Osteoblast (primary cell): ENCODE data around the gene TAS2R46. TPM values are rescaled to one million over a fixed set of nuclear protein-coding genes. Genes with fewer than 3 reads are reported as not detected.

Source experiments
- DNase-seq: peaks from one replicate; pipeline ENCODE4 v3.0.0; 2011; ENCODE audit warnings: low spot score, mixed read lengths; ENCODE audit not compliant: insufficient read length; ENCODE audit errors: missing footprints
- H2AFZ ChIP-seq: 2 replicates; pipeline ENCODE4 v1.6.0; 2011; ENCODE audit warnings: mild to moderate bottlenecking, low read length
- H3K27ac ChIP-seq: 2 replicates; pipeline ENCODE4 v1.5.1; 2011; ENCODE audit warnings: mild to moderate bottlenecking, low read depth, low read length, moderate library complexity
- H3K27me3 ChIP-seq: 2 replicates; pipeline ENCODE4 v1.6.0; 2012; ENCODE audit warnings: mild to moderate bottlenecking, control low read depth, inconsistent platforms, low read length, moderate library complexity; ENCODE audit not compliant: insufficient read depth
- H3K36me3 ChIP-seq: 2 replicates; pipeline ENCODE4 v1.5.1; 2011; ENCODE audit warnings: mild to moderate bottlenecking, low read length, control low read depth, moderate library complexity; ENCODE audit not compliant: insufficient read depth
- H3K4me1 ChIP-seq: 2 replicates; pipeline ENCODE4 v1.5.1; 2011; ENCODE audit warnings: mild to moderate bottlenecking, low read length, control low read depth, moderate library complexity; ENCODE audit not compliant: insufficient read depth
- H3K4me2 ChIP-seq: 2 replicates; pipeline ENCODE4 v1.6.0; 2011; ENCODE audit warnings: mild to moderate bottlenecking, low read length; ENCODE audit not compliant: insufficient read depth
- H3K4me3 ChIP-seq: fragments of 200-600 bp; sonication (generic); 3 replicates; pipeline ENCODE4 v1.5.1; 2012; ENCODE audit warnings: mild to moderate bottlenecking, low read length, inconsistent platforms; ENCODE audit not compliant: insufficient read depth
- H3K79me2 ChIP-seq: 2 replicates; pipeline ENCODE4 v1.6.0; 2012; ENCODE audit warnings: mild to moderate bottlenecking, low read length, control low read depth, inconsistent platforms; ENCODE audit not compliant: insufficient read depth
- H3K9me3 ChIP-seq: 2 replicates; pipeline ENCODE4 v1.5.1; 2011; ENCODE audit warnings: low read depth, low read length, control low read depth
- H4K20me1 ChIP-seq: 2 replicates; pipeline ENCODE4 v1.6.0; 2012; ENCODE audit warnings: mild to moderate bottlenecking, low read length, control low read depth; ENCODE audit not compliant: insufficient read depth
- CTCF ChIP-seq: IDR thresholded peaks from 2 replicates; pipeline ENCODE4 v1.5.1; 2011; ENCODE audit warnings: mild to moderate bottlenecking, low read depth, low read length, moderate library complexity; ENCODE audit errors: extremely low read depth
- small RNA-seq: library from RNA; depleted of rRNA; stranded (forward); fragments of <200 nt; gene quantifications from one replicate; pipeline ENCODE3, GENCODE V24; 2012
- total RNA-seq: library from RNA; depleted of rRNA; stranded (reverse); fragments of >200 nt; gene quantifications from 2 replicates; pipeline ENCODE4 v1.2.3, GENCODE V29; 2012

The TAS2R46 gene
- total RNA-seq, 1 donor = 5.4 TPM

DNA sequence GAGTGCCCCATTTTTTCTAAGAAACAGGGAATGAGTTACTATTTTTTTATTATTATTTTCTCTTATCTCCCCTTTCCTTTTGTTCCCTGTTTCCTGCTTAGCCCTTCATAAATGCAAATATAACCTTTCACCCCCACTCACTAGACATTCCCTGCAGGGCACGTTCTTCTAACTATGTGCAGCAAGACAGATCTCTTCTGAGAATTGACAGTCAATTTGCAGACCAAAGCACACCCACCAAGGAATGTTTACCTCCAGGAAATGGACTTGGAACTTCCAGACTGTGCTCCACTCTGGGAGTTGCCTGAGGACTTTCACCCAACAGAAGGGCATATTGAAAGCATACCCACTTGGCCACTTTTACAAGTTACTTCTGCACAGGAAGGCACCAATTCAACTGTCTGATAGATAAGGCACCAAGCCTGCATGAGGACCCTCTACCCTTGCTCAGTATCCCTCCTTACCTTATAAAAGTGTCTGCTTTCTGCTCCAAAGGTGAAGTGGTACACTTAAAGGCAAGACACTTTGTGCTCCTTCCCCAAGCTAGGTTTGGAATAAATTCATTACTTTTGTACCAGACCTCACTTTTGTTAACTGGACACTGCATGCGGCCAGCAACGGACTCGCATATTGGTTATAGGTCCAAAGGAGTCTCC lies 46.2 kb downstream of the TAS2R46 start:
- H3K4me1 ChIP-seq = no peaks in the 10 kb centered on the region
- no peak overlapping the region for H3K4me3 ChIP-seq
- no peak for DNase-seq
- TF ChIP-seq CTCF = no peak
- no peaks in the 10 kb centered on the region for H3K79me2 ChIP-seq
- H4K20me1 ChIP-seq = no peaks in the 10 kb centered on the region
- H2AFZ ChIP-seq = no peak overlapping the region
- no peaks in the 10 kb centered on the region for H3K36me3 ChIP-seq
- no peaks in the 10 kb centered on the region for H3K27me3 ChIP-seq
- no peak overlapping the region for H3K27ac ChIP-seq
- H3K4me2 ChIP-seq = no peak overlapping the region
- no peaks in the 10 kb centered on the region for H3K9me3 ChIP-seq

DNA sequence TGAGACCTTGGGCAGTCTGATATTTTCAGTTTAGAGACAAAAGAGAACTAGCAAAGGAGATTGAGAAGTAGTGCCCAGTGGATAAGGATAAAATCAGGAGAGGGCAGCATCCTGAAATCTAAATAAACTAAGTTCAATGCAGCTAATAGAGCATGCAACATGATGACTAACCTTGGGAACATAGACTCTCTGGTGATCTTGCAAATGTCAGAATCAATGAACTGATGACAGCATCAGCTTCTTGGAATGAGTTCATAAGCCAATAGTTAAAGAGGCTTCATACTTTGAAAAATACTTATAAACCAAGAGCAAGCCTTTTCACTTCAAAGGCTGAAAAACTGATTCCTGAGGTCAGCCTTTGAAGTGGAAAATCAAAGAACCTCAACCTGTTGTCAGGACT lies 47.9 kb downstream of the TAS2R46 start:
- H3K9me3 ChIP-seq = no peaks in the 10 kb centered on the region
- no peaks in the 10 kb centered on the region for H3K27me3 ChIP-seq
- H2AFZ ChIP-seq = no peak overlapping the region
- DNase-seq = no peak
- H3K4me1 ChIP-seq = no peaks in the 10 kb centered on the region
- no peaks in the 10 kb centered on the region for H4K20me1 ChIP-seq
- H3K79me2 ChIP-seq = no peaks in the 10 kb centered on the region
- no peak overlapping the region for H3K27ac ChIP-seq
- no peak overlapping the region for H3K4me2 ChIP-seq
- no peaks in the 10 kb centered on the region for H3K36me3 ChIP-seq
- no peak overlapping the region for H3K4me3 ChIP-seq
- no peak for TF ChIP-seq CTCF

Small RNA genes lying within 50 kb of the gene (small RNA-seq; reads per million reads assigned to genes)
- not detected for gene AC018630.1

Other genes starting within 250 kb of the TAS2R46 start
- gene TAS2R10, start 235.9 kb downstream of the TAS2R46 start, total RNA-seq = 1.1 and 1.8 TPM in 2 replicates
- 2.7 and 2.9 TPM in 2 replicates for gene PRR4, start 212.8 kb downstream of the TAS2R46 start, total RNA-seq
- gene PRH1, start 178.0 kb downstream of the TAS2R46 start, total RNA-seq = 24.2 and 31.2 TPM in 2 replicates
- 2.9 and 3.8 TPM in 2 replicates for gene TAS2R13, start 152.7 kb downstream of the TAS2R46 start, total RNA-seq
- gene PRH2, start 133.1 kb downstream of the TAS2R46 start, total RNA-seq = 0.36 TPM in 1 of 2 replicates, not detected in the other
- gene TAS2R14, start 123.0 kb downstream of the TAS2R46 start, total RNA-seq = 5.9 and 7.2 TPM in 2 replicates
- gene TAS2R50, start 75.4 kb downstream of the TAS2R46 start, total RNA-seq = 4.4 and 6.2 TPM in 2 replicates
- 5.3 and 5.4 TPM in 2 replicates for gene TAS2R20, start 64.0 kb downstream of the TAS2R46 start, total RNA-seq
- gene TAS2R19, start 39.7 kb downstream of the TAS2R46 start, total RNA-seq = 5.0 and 7.6 TPM in 2 replicates
- gene TAS2R31, start 30.9 kb downstream of the TAS2R46 start, total RNA-seq = 7.2 and 9.7 TPM in 2 replicates
- 5.0 TPM in 1 of 2 replicates, not detected in the other for gene TAS2R43, start 30.0 kb upstream of the TAS2R46 start, total RNA-seq
- 8.3 and 9.7 TPM in 2 replicates for gene TAS2R30, start 72.3 kb upstream of the TAS2R46 start, total RNA-seq
- gene SMIM10L1, start 108.9 kb upstream of the TAS2R46 start, total RNA-seq = 6.8 and 6.9 TPM in 2 replicates
- gene TAS2R42, start 124.6 kb upstream of the TAS2R46 start, total RNA-seq = not detected in 2 replicates
- gene PRB3, start 207.4 kb upstream of the TAS2R46 start, total RNA-seq = not detected in 2 replicates
- gene PRB4, start 248.1 kb upstream of the TAS2R46 start, total RNA-seq = not detected in 2 replicates